Kidney (tissue), 14 donors: Measurements from ENCODE around the gene USP22. TPM values are rescaled to one million over a fixed set of nuclear protein-coding genes. Genes with fewer than 3 reads are reported as not detected.

ENCODE experiments used
- DNase-seq, 5 donors: peaks; one replicate each; pipeline ENCODE4 v3.0.0-alpha.2; 2013 to 2020
- FAIRE-seq: peaks from 2 replicates; lab custom pipeline; 2012; peaks lifted over from hg19 to GRCh38; lab: Jason Lieb, UNC
- H3K27ac ChIP-seq, 2 donors: one replicate each; pipeline ENCODE4 v1.7.0; 2013; ENCODE audit warnings: low read depth in 2 of 2, low read length in 2 of 2, inconsistent platforms in 1 of 2
- H3K27me3 ChIP-seq: one replicate; pipeline ENCODE4 v1.7.1; 2013; ENCODE audit warnings: low read length, inconsistent platforms; ENCODE audit not compliant: control insufficient read depth, insufficient read depth
- H3K36me3 ChIP-seq, 3 donors: one replicate each; pipeline versions ENCODE4 v1.7.0 to v1.7.1; 2013; ENCODE audit warnings: low read length in 3 of 3, control low read depth in 1 of 3, inconsistent platforms in 1 of 3; ENCODE audit not compliant: insufficient read depth in 3 of 3, control insufficient read depth in 2 of 3
- H3K4me1 ChIP-seq, 3 donors: one replicate each; pipeline versions ENCODE4 v1.7.0 to v1.7.1; 2013; ENCODE audit warnings: low read length in 3 of 3, inconsistent platforms in 1 of 3, low read depth in 1 of 3; ENCODE audit not compliant: control insufficient read depth in 2 of 3, insufficient read depth in 2 of 3
- H3K4me3 ChIP-seq, 3 donors: one replicate each; pipeline versions ENCODE4 v1.7.0 to v1.8.1; 2013; ENCODE audit warnings: low read length in 3 of 3, control low read depth in 1 of 3, inconsistent platforms in 1 of 3
- H3K9ac ChIP-seq, 3 donors: one replicate each; pipeline versions ENCODE4 v1.7.0 to v1.7.1; 2013; ENCODE audit warnings: low read length in 3 of 3, control low read depth in 1 of 3, inconsistent platforms in 1 of 3
- H3K9me3 ChIP-seq, 3 donors: one replicate each; pipeline versions ENCODE4 v1.7.0 to v1.7.1; 2013; ENCODE audit warnings: low read length in 3 of 3, control low read depth in 1 of 3, inconsistent platforms in 1 of 3; ENCODE audit not compliant: control insufficient read depth in 2 of 3, insufficient read depth in 1 of 3
- intact Hi-C: fragments of 100-400 bp; cut with DNase I; formaldehyde crosslinking; loops from one replicate; pipeline ENCODE4 v1.11.1; 2022
- polyA plus RNA-seq: library from polyadenylated mRNA; stranded (reverse); fragments of 350-450 nt; fragmentation: Illumina TruSeq; extraction: RNeasy Lipid Tissue Mini Kit (QIAGEN cat#74804); gene quantifications from one replicate; pipeline ENCODE4 v1.2.3, GENCODE V29; 2014; ENCODE audit warnings: low read depth, low replicate concordance; ENCODE audit not compliant: insufficient read depth
- total RNA-seq: library from RNA; stranded (reverse); fragmentation: NEBNext Ultra II Directional; extraction: Animal tissue kit (Norgen Biotek cat#: 25700); gene quantifications from one replicate; pipeline ENCODE4 v1.2.1, GENCODE V29; 2021
- TF ChIP-seq, protein P1 (sequence below): IDR thresholded peaks from 3 replicates; pipeline ENCODE4 v1.5.1; 2012; ENCODE audit warnings: mild to moderate bottlenecking, moderate library complexity, borderline replicate concordance; ENCODE audit not compliant: insufficient read depth; ENCODE audit errors: extremely low read depth
- donor health status: control.
- donor health status: control.
- donor health status: control.
- donor health status: control.
- donor health status: control.
- donor health status: DM: yes; HTN: yes; CAD: no.
- donor health status: Normal renal cell carcinoma (clear cell type).

USP22 gene
- total and polyA plus RNA-seq, 2 donors from 2014 or later, result 47.8 to 176 TPM

DNA sequence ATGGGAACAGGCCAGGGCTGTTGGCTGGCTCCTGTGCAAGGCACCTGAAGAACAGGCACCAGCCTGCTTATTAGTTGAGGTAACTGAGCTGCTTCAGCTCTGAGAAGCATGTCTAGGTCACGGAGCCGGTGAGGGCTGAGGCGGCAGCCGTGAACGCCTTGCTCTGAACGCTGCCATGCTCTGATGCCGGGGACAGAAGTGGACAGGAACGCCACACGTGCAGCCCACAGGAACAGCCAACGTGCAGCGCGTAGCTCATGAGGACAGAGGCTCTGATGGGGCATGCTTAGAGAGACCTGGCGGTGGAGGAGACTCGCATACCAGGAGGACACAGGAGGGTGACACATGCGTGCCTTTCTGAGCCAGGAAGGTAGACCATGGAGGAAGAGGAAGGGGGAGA, 25.6 kb downstream of the USP22 start:
- no peak for DNase-seq
- Histone ChIP-seq H3K27me3 (no peaks in the 10 kb centered on the region), H3K27ac (no peak overlapping the region), H3K36me3 (peaks cover 27 to 82% (median 76%) of the 10 kb centered on the region in 3 donors), H3K4me3 (no peak overlapping the region), H3K9ac (no peak overlapping the region), H3K4me1 (peaks cover 0 to 9% (median 4%) of the 10 kb centered on the region in 3 donors), H3K9me3 (no peaks in the 10 kb centered on the region)
- no peak for FAIRE-seq
- TF ChIP-seq, protein P1, sequence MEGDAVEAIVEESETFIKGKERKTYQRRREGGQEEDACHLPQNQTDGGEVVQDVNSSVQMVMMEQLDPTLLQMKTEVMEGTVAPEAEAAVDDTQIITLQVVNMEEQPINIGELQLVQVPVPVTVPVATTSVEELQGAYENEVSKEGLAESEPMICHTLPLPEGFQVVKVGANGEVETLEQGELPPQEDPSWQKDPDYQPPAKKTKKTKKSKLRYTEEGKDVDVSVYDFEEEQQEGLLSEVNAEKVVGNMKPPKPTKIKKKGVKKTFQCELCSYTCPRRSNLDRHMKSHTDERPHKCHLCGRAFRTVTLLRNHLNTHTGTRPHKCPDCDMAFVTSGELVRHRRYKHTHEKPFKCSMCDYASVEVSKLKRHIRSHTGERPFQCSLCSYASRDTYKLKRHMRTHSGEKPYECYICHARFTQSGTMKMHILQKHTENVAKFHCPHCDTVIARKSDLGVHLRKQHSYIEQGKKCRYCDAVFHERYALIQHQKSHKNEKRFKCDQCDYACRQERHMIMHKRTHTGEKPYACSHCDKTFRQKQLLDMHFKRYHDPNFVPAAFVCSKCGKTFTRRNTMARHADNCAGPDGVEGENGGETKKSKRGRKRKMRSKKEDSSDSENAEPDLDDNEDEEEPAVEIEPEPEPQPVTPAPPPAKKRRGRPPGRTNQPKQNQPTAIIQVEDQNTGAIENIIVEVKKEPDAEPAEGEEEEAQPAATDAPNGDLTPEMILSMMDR, result no peak
- intact Hi-C loops, result no loop called here

DNA sequence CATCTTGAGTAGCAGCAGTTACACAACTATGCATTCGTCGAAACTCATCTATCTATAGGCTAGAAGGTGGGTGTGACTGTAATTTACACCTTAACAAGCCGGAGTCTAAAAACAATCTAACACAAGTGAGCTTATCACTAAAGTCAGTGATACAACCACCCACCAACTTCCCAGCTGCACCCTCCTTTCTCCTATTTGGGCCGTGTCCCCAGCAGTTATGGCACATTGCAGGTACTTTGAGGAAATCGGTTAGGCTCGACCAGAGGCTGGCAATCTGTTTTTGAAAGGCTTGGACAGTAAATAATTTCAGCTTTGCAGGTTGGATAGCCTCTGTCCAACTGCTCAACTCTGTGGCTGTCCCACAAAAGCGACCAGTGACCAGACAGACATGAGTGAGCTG, 26.0 kb downstream of the USP22 start:
- Histone ChIP-seq H3K9me3 (no peaks in the 10 kb centered on the region), H3K36me3 (peaks cover 28 to 86% (median 77%) of the 10 kb centered on the region in 3 donors), H3K9ac (no peak overlapping the region), H3K27me3 (no peaks in the 10 kb centered on the region), H3K4me3 (no peak overlapping the region), H3K4me1 (peaks cover 0 to 9% (median 4%) of the 10 kb centered on the region in 3 donors), H3K27ac (no peak overlapping the region)
- FAIRE-seq, result no peak
- no peak for DNase-seq
- intact Hi-C loops, result no loop called here
- TF ChIP-seq, protein P1, result no peak

DNA sequence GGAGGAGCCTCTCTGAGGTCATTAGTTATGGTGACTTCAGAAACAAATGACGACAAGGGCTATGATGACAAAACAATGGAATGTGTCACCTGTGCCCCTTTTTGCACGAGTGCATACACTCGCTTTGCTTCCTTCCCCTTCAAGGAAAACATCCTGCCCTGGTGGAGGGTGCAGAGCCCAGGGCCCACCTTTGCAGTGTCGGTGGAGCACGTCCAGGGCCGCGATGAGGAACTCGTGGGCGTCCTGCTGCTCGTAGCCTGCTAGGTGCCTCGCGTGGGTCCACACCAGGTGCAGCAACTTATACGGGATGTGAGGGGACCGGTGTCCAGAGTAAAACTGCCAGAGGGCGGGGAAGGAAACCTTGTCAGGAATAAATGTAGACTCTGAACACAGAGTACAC, 27.2 kb downstream of the USP22 start:
- no peak for DNase-seq
- Histone ChIP-seq H3K27me3 (no peaks in the 10 kb centered on the region), H3K36me3 (peaks cover 25 to 81% (median 78%) of the 10 kb centered on the region in 3 donors), H3K27ac (no peak overlapping the region), H3K4me3 (no peak overlapping the region), H3K9me3 (no peaks in the 10 kb centered on the region), H3K9ac (no peak overlapping the region), H3K4me1 (peaks cover 0 to 9% (median 4%) of the 10 kb centered on the region in 3 donors)
- no peak for FAIRE-seq
- TF ChIP-seq, protein P1, result no peak
- intact Hi-C loops, result no loop called here

DNA sequence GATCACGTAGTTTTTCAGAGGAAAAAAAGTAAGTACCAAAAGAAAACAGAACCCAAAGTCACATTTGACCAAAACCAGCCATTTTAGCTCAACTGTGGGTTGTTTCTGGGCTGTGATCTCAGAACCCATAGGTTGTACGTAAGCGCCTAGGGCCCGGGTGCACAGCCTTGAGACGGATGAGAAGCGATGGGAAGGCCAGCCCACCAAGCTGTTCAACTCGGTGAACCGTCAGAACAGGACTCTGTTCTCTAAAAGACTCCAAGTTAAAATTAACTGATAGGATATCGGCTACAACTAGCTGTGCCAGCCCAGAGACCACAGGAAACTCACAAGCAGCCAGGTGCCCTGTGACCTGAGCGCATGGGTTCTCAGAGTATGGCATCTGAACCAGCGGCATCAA, 28.3 kb downstream of the USP22 start:
- FAIRE-seq (no peak), DNase-seq (peak in 1 of 5 donors; percentile 18)
- Histone ChIP-seq H3K4me3 (no peak overlapping the region), H3K9me3 (no peaks in the 10 kb centered on the region), H3K27me3 (no peaks in the 10 kb centered on the region), H3K4me1 (peaks cover 0 to 9% (median 4%) of the 10 kb centered on the region in 3 donors), H3K27ac (no peak overlapping the region), H3K9ac (no peak overlapping the region), H3K36me3 (peaks cover 27 to 78% (median 74%) of the 10 kb centered on the region in 3 donors)
- intact Hi-C loops, result no loop called here
- TF ChIP-seq, protein P1, result no peak
